Measurements from ENCODE around the gene MYEOV.

DNA sequence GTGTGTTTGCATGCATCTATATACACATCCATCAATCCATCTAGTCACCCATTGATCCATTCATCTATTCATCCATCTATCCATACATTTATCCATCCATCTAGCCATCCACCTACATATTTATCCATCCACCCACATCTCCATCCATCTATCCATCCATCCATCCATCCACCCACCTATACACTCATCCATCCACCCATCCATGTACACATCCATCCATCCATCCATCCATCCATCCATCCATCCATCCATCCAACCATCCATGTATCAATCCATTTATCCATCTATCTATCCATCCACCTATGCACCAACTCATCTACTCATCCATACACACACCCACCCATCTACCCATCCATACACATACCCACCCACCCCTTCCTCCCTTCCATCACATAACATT is 18.8 kb upstream of the MYEOV start:
- TF ChIP-seq JUND (IDR thresholded peaks at IDR 0.05; ENCODE audit: borderline replicate concordance, low read depth, low read length) = no peak
- TF ChIP-seq JUND (tag; IDR thresholded peaks at IDR 0.05; ENCODE audit: borderline replicate concordance, low read depth, low read length) = no peak
- TF ChIP-seq POLR2A (conservative IDR thresholded peaks at IDR 0.05) = no peak
- TF ChIP-seq, protein P1, sequence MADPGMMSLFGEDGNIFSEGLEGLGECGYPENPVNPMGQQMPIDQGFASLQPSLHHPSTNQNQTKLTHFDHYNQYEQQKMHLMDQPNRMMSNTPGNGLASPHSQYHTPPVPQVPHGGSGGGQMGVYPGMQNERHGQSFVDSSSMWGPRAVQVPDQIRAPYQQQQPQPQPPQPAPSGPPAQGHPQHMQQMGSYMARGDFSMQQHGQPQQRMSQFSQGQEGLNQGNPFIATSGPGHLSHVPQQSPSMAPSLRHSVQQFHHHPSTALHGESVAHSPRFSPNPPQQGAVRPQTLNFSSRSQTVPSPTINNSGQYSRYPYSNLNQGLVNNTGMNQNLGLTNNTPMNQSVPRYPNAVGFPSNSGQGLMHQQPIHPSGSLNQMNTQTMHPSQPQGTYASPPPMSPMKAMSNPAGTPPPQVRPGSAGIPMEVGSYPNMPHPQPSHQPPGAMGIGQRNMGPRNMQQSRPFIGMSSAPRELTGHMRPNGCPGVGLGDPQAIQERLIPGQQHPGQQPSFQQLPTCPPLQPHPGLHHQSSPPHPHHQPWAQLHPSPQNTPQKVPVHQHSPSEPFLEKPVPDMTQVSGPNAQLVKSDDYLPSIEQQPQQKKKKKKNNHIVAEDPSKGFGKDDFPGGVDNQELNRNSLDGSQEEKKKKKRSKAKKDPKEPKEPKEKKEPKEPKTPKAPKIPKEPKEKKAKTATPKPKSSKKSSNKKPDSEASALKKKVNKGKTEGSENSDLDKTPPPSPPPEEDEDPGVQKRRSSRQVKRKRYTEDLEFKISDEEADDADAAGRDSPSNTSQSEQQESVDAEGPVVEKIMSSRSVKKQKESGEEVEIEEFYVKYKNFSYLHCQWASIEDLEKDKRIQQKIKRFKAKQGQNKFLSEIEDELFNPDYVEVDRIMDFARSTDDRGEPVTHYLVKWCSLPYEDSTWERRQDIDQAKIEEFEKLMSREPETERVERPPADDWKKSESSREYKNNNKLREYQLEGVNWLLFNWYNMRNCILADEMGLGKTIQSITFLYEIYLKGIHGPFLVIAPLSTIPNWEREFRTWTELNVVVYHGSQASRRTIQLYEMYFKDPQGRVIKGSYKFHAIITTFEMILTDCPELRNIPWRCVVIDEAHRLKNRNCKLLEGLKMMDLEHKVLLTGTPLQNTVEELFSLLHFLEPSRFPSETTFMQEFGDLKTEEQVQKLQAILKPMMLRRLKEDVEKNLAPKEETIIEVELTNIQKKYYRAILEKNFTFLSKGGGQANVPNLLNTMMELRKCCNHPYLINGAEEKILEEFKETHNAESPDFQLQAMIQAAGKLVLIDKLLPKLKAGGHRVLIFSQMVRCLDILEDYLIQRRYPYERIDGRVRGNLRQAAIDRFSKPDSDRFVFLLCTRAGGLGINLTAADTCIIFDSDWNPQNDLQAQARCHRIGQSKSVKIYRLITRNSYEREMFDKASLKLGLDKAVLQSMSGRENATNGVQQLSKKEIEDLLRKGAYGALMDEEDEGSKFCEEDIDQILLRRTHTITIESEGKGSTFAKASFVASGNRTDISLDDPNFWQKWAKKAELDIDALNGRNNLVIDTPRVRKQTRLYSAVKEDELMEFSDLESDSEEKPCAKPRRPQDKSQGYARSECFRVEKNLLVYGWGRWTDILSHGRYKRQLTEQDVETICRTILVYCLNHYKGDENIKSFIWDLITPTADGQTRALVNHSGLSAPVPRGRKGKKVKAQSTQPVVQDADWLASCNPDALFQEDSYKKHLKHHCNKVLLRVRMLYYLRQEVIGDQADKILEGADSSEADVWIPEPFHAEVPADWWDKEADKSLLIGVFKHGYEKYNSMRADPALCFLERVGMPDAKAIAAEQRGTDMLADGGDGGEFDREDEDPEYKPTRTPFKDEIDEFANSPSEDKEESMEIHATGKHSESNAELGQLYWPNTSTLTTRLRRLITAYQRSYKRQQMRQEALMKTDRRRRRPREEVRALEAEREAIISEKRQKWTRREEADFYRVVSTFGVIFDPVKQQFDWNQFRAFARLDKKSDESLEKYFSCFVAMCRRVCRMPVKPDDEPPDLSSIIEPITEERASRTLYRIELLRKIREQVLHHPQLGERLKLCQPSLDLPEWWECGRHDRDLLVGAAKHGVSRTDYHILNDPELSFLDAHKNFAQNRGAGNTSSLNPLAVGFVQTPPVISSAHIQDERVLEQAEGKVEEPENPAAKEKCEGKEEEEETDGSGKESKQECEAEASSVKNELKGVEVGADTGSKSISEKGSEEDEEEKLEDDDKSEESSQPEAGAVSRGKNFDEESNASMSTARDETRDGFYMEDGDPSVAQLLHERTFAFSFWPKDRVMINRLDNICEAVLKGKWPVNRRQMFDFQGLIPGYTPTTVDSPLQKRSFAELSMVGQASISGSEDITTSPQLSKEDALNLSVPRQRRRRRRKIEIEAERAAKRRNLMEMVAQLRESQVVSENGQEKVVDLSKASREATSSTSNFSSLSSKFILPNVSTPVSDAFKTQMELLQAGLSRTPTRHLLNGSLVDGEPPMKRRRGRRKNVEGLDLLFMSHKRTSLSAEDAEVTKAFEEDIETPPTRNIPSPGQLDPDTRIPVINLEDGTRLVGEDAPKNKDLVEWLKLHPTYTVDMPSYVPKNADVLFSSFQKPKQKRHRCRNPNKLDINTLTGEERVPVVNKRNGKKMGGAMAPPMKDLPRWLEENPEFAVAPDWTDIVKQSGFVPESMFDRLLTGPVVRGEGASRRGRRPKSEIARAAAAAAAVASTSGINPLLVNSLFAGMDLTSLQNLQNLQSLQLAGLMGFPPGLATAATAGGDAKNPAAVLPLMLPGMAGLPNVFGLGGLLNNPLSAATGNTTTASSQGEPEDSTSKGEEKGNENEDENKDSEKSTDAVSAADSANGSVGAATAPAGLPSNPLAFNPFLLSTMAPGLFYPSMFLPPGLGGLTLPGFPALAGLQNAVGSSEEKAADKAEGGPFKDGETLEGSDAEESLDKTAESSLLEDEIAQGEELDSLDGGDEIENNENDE (IDR thresholded peaks at IDR 0.05; ENCODE audit: low read depth, low read length) = no peak
- no peak for TF ChIP-seq PHB2 (IDR thresholded peaks at IDR 0.05; ENCODE audit: low read depth)
- TF ChIP-seq EP300 (IDR thresholded peaks at IDR 0.05; ENCODE audit: low read length) = no peak

Data from K562 (cell line).